ENCODE results near the gene SLC4A1.

Gene SLC4A1

GRCh38 chr17:44220213-44221083 is 47.5 kb downstream of the SLC4A1 start:
- DNase-seq (ENCODE audit: low read depth), result peak; percentile 38

- peak; percentile 66 for DNase-seq (ENCODE audit: low read depth)
Measured at GRCh38 chr17:44219616-44220212, 48.2 kb downstream of the SLC4A1 start, which contains the start of gene UBTF. UBTF (minus strand) TSS chr17:44219675; CDS start chr17:44218229, 1,446 bp downstream.

GRCh38 chr17:44219108-44219615 is 48.8 kb downstream of the SLC4A1 start:
- peak; percentile 56 for DNase-seq (ENCODE audit: low read depth)

GRCh38 chr17:44218344-44219107 is 49.4 kb downstream of the SLC4A1 start:
- DNase-seq (ENCODE audit: low read depth), result peak; percentile 80

GRCh38 chr17:44217738-44218343 is 50.1 kb downstream of the SLC4A1 start:
- DNase-seq (ENCODE audit: low read depth), result no peak

- no peak for DNase-seq (ENCODE audit: low read depth)
Measured at GRCh38 chr17:44216694-44217093, 51.2 kb downstream of the SLC4A1 start.

- DNase-seq (ENCODE audit: low read depth), result no peak
Measured at GRCh38 chr17:44216173-44216572, 51.8 kb downstream of the SLC4A1 start.

- no peak for DNase-seq (ENCODE audit: low read depth)
Measured at GRCh38 chr17:44214896-44215295, 53.0 kb downstream of the SLC4A1 start.

- no peak for DNase-seq (ENCODE audit: low read depth)
Measured at GRCh38 chr17:44214230-44214494, 53.8 kb downstream of the SLC4A1 start.

GRCh38 chr17:44213403-44214229 is 54.3 kb downstream of the SLC4A1 start:
- DNase-seq (ENCODE audit: low read depth), result no peak

- DNase-seq (ENCODE audit: low read depth), result no peak
Measured at GRCh38 chr17:44212507-44213402, 55.2 kb downstream of the SLC4A1 start.

- no peak for DNase-seq (ENCODE audit: low read depth)
Measured at GRCh38 chr17:44211281-44212265, 56.4 kb downstream of the SLC4A1 start.

GRCh38 chr17:44210342-44211192 is 57.4 kb downstream of the SLC4A1 start:
- peak; percentile 78 for DNase-seq (ENCODE audit: low read depth)

GRCh38 chr17:44209786-44210341 is 58.1 kb downstream of the SLC4A1 start:
- DNase-seq (ENCODE audit: low read depth), result no peak

- DNase-seq (ENCODE audit: low read depth), result no peak
Measured at GRCh38 chr17:44207743-44208142, 60.2 kb downstream of the SLC4A1 start.

- DNase-seq (ENCODE audit: low read depth), result no peak
Measured at GRCh38 chr17:44207319-44207718, 60.6 kb downstream of the SLC4A1 start.

- no peak for DNase-seq (ENCODE audit: low read depth)
Measured at GRCh38 chr17:44206825-44207155, 61.1 kb downstream of the SLC4A1 start.

Measured in T-helper 22 cell (primary cell).